Parathyroid adenoma (tissue), 2 donors: Measurements from ENCODE around the gene PSMD10.

Source experiments
- H2AFZ ChIP-seq: fragments of 300-600 bp; sonication (generic); one replicate; pipeline ENCODE4 v1.7.0; 2017; ENCODE audit warnings: antibody characterized with exemption, mild to moderate bottlenecking
- H3K27ac ChIP-seq: fragments of 300-600 bp; sonication (generic); one replicate; pipeline ENCODE4 v1.7.0; 2017
- H3K27me3 ChIP-seq: fragments of 300-600 bp; sonication (generic); one replicate; pipeline ENCODE4 v1.7.0; 2017; ENCODE audit warnings: low read length; ENCODE audit not compliant: control insufficient read depth, insufficient read depth
- H3K36me3 ChIP-seq: fragments of 300-600 bp; sonication (generic); one replicate; pipeline ENCODE4 v1.7.0; 2017; ENCODE audit warnings: low read length; ENCODE audit not compliant: control insufficient read depth, insufficient read depth
- H3K4me1 ChIP-seq: fragments of 300-600 bp; sonication (generic); one replicate; pipeline ENCODE4 v1.7.0; 2017; ENCODE audit warnings: control low read depth
- H3K4me2 ChIP-seq: fragments of 300-600 bp; sonication (generic); one replicate; pipeline ENCODE4 v1.7.0; 2017; ENCODE audit warnings: low read length
- H3K4me3 ChIP-seq: fragments of 300-600 bp; sonication (generic); one replicate; pipeline ENCODE4 v1.7.0; 2017; ENCODE audit warnings: low read depth, low read length
- H3K79me2 ChIP-seq: fragments of 300-600 bp; sonication (generic); one replicate; pipeline ENCODE4 v1.7.0; 2017; ENCODE audit warnings: control low read depth
- H3K9ac ChIP-seq: fragments of 300-600 bp; sonication (generic); one replicate; pipeline ENCODE4 v1.7.0; 2017; ENCODE audit warnings: mild to moderate bottlenecking
- H3K9me3 ChIP-seq: fragments of 300-600 bp; sonication (generic); one replicate; pipeline ENCODE4 v1.7.0; 2017; ENCODE audit warnings: low read length; ENCODE audit not compliant: control insufficient read depth
- CTCF ChIP-seq: fragments of 300-600 bp; sonication (generic); IDR thresholded peaks from one replicate; pipeline ENCODE4 v1.7.0; 2017; ENCODE audit warnings: antibody characterized with exemption, mild to moderate bottlenecking
- donor health status: primary hyperparathyroidism.

The PSMD10 gene

GRCh38 chrX:108055546-108055945 is 35.8 kb downstream of the PSMD10 start:
- Histone ChIP-seq H3K36me3 (no peaks in the 10 kb centered on the region), H3K4me1 (no peaks in the 10 kb centered on the region), H3K9ac (no peak overlapping the region), H3K27ac (no peak overlapping the region), H3K27me3 (no peaks in the 10 kb centered on the region), H3K4me2 (no peak overlapping the region), H3K79me2 (no peaks in the 10 kb centered on the region), H3K4me3 (no peak overlapping the region), H2AFZ (no peak overlapping the region), H3K9me3 (no peaks in the 10 kb centered on the region)
- no peak for TF ChIP-seq CTCF

GRCh38 chrX:108053218-108053617 is 38.1 kb downstream of the PSMD10 start:
- Histone ChIP-seq H3K4me1 (no peaks in the 10 kb centered on the region), H3K27me3 (no peaks in the 10 kb centered on the region), H3K9ac (no peak overlapping the region), H3K27ac (no peak overlapping the region), H3K4me3 (no peak overlapping the region), H3K9me3 (no peaks in the 10 kb centered on the region), H3K79me2 (no peaks in the 10 kb centered on the region), H3K4me2 (no peak overlapping the region), H2AFZ (no peak overlapping the region), H3K36me3 (no peaks in the 10 kb centered on the region)
- TF ChIP-seq CTCF: no peak

GRCh38 chrX:108049649-108050048 is 41.7 kb downstream of the PSMD10 start:
- no peak overlapping the region for H3K9ac ChIP-seq
- H3K4me1 ChIP-seq: no peaks in the 10 kb centered on the region
- H3K27ac ChIP-seq: no peak overlapping the region
- H3K27me3 ChIP-seq: no peaks in the 10 kb centered on the region
- no peak for TF ChIP-seq CTCF
- no peak overlapping the region for H3K4me2 ChIP-seq
- no peaks in the 10 kb centered on the region for H3K9me3 ChIP-seq
- no peak overlapping the region for H3K4me3 ChIP-seq
- H2AFZ ChIP-seq: no peak overlapping the region
- no peaks in the 10 kb centered on the region for H3K36me3 ChIP-seq
- H3K79me2 ChIP-seq: no peaks in the 10 kb centered on the region

- Histone ChIP-seq H3K4me1 (no peaks in the 10 kb centered on the region), H3K9me3 (no peaks in the 10 kb centered on the region), H3K4me2 (no peak within 1 kb of the TSS), H3K4me3 (no peak within 1 kb of the TSS), H3K79me2 (no peaks in the 10 kb centered on the region), H3K27me3 (no peaks in the 10 kb centered on the region), H3K36me3 (no peaks in the 10 kb centered on the region), H3K27ac (no peak within 1 kb of the TSS), H3K9ac (no peak within 1 kb of the TSS), H2AFZ (no peak within 1 kb of the TSS)
- no peak for TF ChIP-seq CTCF
These were observed 46.6 kb downstream of the PSMD10 start, which contains the start of gene VSIG1 for GRCh38 chrX:108044554-108045256. Gene VSIG1 (plus strand): TSS chrX:108045065. CDS start chrX:108045131, 66 bp downstream.
